DND-41 (cell line): ENCODE data around the gene ARFRP1.

Source experiments
- ATAC-seq: fragments of 200-7000 bp; cut with Tn5 transposase; 3 replicates; pipeline ENCODE4 v1.9.1; 2021; ENCODE audit warnings: low read depth; ENCODE audit not compliant: insufficient read depth
- DNase-seq: peaks from one replicate; pipeline ENCODE4 v3.0.0-alpha.2; 2020
- H2AFZ ChIP-seq: 2 replicates; pipeline ENCODE4 v1.6.0; 2012; ENCODE audit warnings: low read depth, low read length
- H3K27ac ChIP-seq: 2 replicates; pipeline ENCODE4 v1.5.1; 2012; ENCODE audit warnings: low read length, inconsistent platforms
- H3K27me3 ChIP-seq: fragments of 200-600 bp; sonication (generic); 2 replicates; pipeline ENCODE4 v1.6.0; 2012; ENCODE audit warnings: low read length, mild to moderate bottlenecking, inconsistent platforms; ENCODE audit not compliant: insufficient read depth, poor library complexity
- H3K36me3 ChIP-seq: 2 replicates; pipeline ENCODE4 v1.5.1; 2012; ENCODE audit warnings: low read length, inconsistent platforms; ENCODE audit not compliant: insufficient read depth
- H3K4me1 ChIP-seq: 2 replicates; pipeline ENCODE4 v1.5.1; 2012; ENCODE audit warnings: mild to moderate bottlenecking, low read length; ENCODE audit not compliant: insufficient read depth
- H3K4me2 ChIP-seq: 2 replicates; pipeline ENCODE4 v1.6.0; 2012; ENCODE audit warnings: mild to moderate bottlenecking, moderate library complexity, low read length, inconsistent platforms; ENCODE audit not compliant: insufficient read depth
- H3K4me3 ChIP-seq, 2 experiments: fragments of 200-600 bp in 1 of 2; shearing (Covaris generic) in 1 of 2; 2 replicates each; pipeline ENCODE4 v1.5.1; 2012 to 2016; ENCODE audit warnings: inconsistent platforms in 2 of 2, low read length in 2 of 2, mild to moderate bottlenecking in 2 of 2, low read depth in 1 of 2, moderate library complexity in 1 of 2
- H3K79me2 ChIP-seq: 2 replicates; pipeline ENCODE4 v1.6.0; 2012; ENCODE audit warnings: low read length, inconsistent platforms; ENCODE audit not compliant: insufficient read depth
- H3K9ac ChIP-seq: 2 replicates; pipeline ENCODE4 v1.6.0; 2012; ENCODE audit warnings: low read depth, mild to moderate bottlenecking, inconsistent platforms, low read length, moderate library complexity
- H3K9me3 ChIP-seq: 2 replicates; pipeline ENCODE4 v1.5.1; 2012; ENCODE audit warnings: low read length, moderate library complexity, mild to moderate bottlenecking, inconsistent platforms; ENCODE audit not compliant: insufficient read depth, severe bottlenecking
- H4K20me1 ChIP-seq: 2 replicates; pipeline ENCODE4 v1.6.0; 2012; ENCODE audit warnings: low read length; ENCODE audit not compliant: insufficient read depth
- EZH2 ChIP-seq: IDR thresholded peaks from 3 replicates; pipeline ENCODE4 v1.6.1; 2012; ENCODE audit warnings: borderline replicate concordance, low read depth, mild to moderate bottlenecking, moderate library complexity, low read length, inconsistent platforms; ENCODE audit not compliant: severe bottlenecking
- TF ChIP-seq, protein P1 (sequence below): IDR thresholded peaks from 2 replicates; pipeline ENCODE4 v1.5.1; 2012; ENCODE audit warnings: borderline replicate concordance, low read length, moderate library complexity, mild to moderate bottlenecking; ENCODE audit not compliant: poor library complexity, severe bottlenecking; ENCODE audit errors: extremely low read depth

Gene ARFRP1

DNA sequence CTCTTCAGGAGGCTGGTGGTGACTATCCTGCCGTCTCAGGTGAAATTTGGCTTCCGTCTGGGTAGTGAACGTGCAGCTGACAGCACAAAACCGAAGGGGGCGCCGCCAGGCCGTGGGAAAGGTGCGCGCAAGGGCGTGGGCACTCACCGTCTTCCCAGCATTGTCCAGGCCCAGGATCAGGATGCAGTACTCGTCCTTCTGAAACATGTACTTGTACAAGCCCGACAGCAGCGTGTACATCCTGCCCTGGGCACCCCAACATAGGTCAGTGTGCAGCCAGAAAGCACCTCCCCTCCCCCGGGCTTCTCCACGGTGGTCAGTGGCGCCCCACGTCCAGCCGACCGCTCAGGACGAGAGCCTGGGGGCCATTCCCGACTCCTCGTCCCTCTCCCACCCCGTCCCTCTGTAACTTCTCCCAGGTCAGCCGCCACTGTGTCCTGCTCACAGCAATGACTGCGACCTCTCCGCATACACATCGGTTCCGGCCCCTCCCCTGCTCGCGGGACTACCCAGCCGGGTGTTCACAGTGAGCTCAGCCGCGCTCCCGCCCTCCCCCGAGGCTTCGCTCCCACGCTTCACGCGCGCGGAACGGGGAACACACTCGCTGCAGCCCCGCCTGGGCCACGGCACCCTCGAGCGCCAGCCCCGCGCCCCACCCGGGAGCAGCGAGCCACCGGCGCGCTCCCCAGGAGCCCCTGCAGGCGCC lies 771 bp downstream of the ARFRP1 start:
- Histone ChIP-seq H3K27me3 (no peaks in the 10 kb centered on the region), H3K4me2 (peak overlapping the region; percentile 97), H3K4me3 (peak overlapping the region; percentile 59 to 84), H4K20me1 (peaks cover 66% of the 10 kb centered on the region), H3K79me2 (peaks cover 73% of the 10 kb centered on the region), H3K27ac (peak overlapping the region; percentile 89), H3K9ac (peak overlapping the region; percentile 81), H3K4me1 (peaks cover 48% of the 10 kb centered on the region), H2AFZ (peak overlapping the region; percentile 77), H3K9me3 (no peaks in the 10 kb centered on the region), H3K36me3 (peaks cover 85% of the 10 kb centered on the region)
- DNase-seq (peak; percentile 60), ATAC-seq (peak; percentile 58)
- TF ChIP-seq EZH2, result no peak
- TF ChIP-seq, protein P1, sequence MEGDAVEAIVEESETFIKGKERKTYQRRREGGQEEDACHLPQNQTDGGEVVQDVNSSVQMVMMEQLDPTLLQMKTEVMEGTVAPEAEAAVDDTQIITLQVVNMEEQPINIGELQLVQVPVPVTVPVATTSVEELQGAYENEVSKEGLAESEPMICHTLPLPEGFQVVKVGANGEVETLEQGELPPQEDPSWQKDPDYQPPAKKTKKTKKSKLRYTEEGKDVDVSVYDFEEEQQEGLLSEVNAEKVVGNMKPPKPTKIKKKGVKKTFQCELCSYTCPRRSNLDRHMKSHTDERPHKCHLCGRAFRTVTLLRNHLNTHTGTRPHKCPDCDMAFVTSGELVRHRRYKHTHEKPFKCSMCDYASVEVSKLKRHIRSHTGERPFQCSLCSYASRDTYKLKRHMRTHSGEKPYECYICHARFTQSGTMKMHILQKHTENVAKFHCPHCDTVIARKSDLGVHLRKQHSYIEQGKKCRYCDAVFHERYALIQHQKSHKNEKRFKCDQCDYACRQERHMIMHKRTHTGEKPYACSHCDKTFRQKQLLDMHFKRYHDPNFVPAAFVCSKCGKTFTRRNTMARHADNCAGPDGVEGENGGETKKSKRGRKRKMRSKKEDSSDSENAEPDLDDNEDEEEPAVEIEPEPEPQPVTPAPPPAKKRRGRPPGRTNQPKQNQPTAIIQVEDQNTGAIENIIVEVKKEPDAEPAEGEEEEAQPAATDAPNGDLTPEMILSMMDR, result peak; percentile 62

DNA sequence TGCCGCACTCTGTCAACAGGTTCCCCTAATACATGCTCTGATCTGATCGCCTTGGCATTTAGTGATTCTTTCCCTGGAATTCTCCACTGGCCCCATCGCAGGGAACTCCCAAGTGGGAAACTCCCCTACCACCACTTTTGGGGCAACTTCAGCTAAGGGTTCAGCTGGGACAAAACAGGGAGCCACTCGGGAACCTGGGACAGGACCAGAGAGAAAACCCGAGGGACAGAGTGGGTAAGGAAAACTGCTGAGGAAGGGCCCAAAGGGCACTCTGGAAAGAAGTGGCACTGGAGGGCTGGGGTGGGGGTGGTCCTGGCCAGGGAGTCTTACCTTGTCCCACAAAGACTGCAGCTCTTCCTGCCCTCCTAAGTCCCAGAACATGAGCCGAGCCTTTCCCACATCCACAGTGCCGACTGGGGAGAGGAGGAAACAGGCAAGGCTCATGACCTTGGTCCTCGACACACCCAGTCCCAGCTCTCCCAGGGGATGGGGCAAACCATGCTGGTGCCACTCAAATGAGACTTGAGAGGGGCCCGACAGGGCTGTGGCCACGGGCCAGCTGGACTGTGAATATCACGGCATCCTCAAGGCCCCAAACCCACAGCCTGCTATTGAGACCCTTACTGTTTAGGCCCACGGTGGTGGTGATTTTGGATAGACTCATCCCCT lies 1.6 kb downstream of the ARFRP1 start:
- no peak for ATAC-seq
- Histone ChIP-seq H3K4me1 (peaks cover 45% of the 10 kb centered on the region), H3K9me3 (no peaks in the 10 kb centered on the region), H3K79me2 (peaks cover 65% of the 10 kb centered on the region), H4K20me1 (peaks cover 67% of the 10 kb centered on the region), H3K4me3 (peak overlapping the region; percentile 59 to 84; a peak in 3 of 4 replicates), H3K27me3 (no peaks in the 10 kb centered on the region), H3K36me3 (peaks cover 76% of the 10 kb centered on the region), H2AFZ (no peak overlapping the region), H3K9ac (peak overlapping the region; percentile 81), H3K4me2 (peak overlapping the region; percentile 97), H3K27ac (peak overlapping the region; percentile 89)
- TF ChIP-seq EZH2, result no peak
- TF ChIP-seq, protein P1, result no peak
- DNase-seq, result no peak

DNA sequence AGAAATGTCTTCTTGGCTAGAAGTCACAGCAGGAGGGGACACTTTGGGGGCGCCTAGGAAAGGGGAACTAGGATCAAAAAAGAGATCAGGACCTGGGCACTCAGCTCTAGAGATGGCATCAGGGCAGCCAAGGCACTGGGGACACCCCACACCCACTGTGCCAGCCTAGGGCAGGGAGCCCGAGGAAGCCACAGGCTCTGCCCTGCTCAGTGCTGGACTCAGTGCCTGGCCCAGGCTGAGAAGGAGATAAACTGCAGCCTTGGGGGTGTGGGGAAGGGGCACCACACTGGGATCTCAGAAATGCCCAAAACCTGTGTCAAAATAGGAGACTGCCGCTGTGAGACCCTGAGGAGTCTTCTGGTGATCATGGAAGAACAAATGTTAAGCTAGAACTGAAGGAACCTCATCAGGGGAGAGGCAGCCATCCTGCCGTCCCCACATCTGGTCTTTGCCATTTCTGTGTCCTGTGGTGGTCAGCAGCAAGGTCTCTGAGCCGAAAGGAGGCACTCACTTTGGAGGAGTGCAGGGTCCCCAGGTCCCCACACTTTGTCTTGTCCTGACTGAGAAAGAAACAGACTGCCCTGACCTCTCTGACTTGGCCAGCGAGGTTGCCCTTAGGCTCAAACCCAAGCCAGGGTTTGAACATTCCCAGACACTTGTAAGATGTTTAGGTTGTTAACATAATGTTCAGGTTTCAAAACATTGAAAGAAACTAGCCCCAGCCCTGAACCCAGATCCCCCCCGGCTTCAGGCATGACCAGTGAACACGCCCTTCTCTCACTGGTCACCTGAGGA lies 2.3 kb downstream of the ARFRP1 start:
- H3K9ac ChIP-seq, result peak overlapping the region; percentile 81; the same call in 1 of the 2 replicates
- ATAC-seq, result no peak
- no peak for DNase-seq
- H3K27me3 ChIP-seq, result no peaks in the 10 kb centered on the region
- H3K4me2 ChIP-seq, result peak overlapping the region; percentile 97
- peaks cover 72% of the 10 kb centered on the region for H4K20me1 ChIP-seq
- TF ChIP-seq EZH2, result no peak
- H3K4me3 ChIP-seq, result peak overlapping the region in 1 of 2 experiments; percentile 84; a peak in 2 of 4 replicates
- no peaks in the 10 kb centered on the region for H3K9me3 ChIP-seq
- H3K27ac ChIP-seq, result no peak overlapping the region
- H3K79me2 ChIP-seq, result peaks cover 57% of the 10 kb centered on the region
- peaks cover 75% of the 10 kb centered on the region for H3K36me3 ChIP-seq
- H2AFZ ChIP-seq, result no peak overlapping the region
- H3K4me1 ChIP-seq, result peaks cover 40% of the 10 kb centered on the region
